Epithelial cell of prostate (primary cell): Measurements from ENCODE around the gene TGM2.
A peak's percentile ranks its signal among the peaks of the same experiment; 100 is the strongest.

ENCODE experiments used
- DNase-seq: peaks from one replicate; pipeline ENCODE4 v3.0.0-alpha.2; 2011; ENCODE audit warnings: low read depth, low spot score
- H3K27ac ChIP-seq: fragments of 450-650 bp; 2 replicates; pipeline ENCODE4 v1.5.1; 2017; ENCODE audit warnings: mild to moderate bottlenecking

TGM2 gene

GRCh38 chr20:38164069-38164468 is 1.0 kb downstream of the TGM2 start:
- H3K27ac ChIP-seq = no peak overlapping the region
- no peak for DNase-seq

- no peak overlapping the region for H3K27ac ChIP-seq
Measured at GRCh38 chr20:38162878-38163875, 1.9 kb downstream of the TGM2 start.

GRCh38 chr20:38162149-38162548 is 2.9 kb downstream of the TGM2 start:
- DNase-seq = no peak

More at GRCh38 chr20:38162878-38163875, 1.9 kb downstream of the TGM2 start:
- DNase-seq = no peak

DNA sequence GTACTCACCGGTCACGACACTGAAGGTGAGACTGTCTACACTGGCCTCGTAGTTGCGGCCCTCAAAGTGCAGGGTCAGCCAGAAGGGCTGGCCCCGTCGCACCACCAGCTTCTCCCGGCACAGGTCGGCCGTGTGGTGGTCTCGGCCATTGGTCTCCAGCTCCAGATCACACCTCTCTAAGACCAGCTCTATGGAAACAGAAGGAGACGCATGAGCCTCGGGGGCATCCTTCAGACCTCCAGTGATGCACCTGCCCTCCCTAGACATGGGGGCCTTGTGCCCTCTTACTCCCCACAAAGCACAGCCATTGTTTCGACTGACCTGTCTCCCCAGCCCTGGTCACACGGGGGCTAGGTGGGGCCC is 3.7 kb downstream of the TGM2 start:
- DNase-seq = no peak
- no peak overlapping the region for H3K27ac ChIP-seq

More at GRCh38 chr20:38162149-38162548, 2.9 kb downstream of the TGM2 start:
- H3K27ac ChIP-seq = no peak overlapping the region

DNA sequence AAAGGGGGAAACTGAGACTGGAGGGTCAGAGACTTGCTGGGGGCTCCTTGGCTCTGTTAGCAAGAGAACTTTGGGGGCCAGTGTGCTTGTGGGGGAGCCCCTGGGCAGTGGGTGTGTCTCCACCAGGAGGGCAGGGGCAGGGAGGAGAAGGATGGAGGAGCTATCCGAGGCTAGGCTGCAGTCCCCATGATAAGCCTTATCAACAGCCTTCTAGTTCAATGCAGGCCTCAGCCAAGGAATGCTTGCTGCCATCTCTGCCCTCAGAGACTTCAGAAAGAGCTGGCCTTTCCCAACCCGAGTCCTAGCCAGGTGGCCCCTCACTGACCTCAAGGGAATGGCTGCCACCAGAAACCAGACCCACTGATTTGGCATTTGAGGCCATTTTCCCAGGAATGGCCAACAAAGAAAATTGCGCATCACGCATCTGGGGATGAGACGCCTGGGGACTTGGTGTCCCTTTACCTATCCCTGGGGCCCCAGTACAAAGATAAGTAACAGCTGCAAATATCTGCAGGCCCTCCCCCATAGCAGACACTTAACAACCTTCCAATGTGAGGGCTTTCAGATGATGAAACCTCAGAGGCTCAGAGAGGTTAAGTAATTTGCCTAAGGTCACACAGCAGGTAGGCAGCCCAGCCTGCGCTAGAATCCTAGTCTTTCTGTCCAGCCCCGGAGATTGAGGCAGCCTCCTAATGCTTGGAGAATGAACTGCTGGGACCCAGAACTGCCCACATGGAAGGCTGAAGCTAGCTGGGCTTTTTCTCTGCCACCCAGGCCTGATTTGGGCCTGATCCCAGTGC is 4.9 kb downstream of the TGM2 start:
- H3K27ac ChIP-seq = no peak overlapping the region
- DNase-seq = no peak

DNA sequence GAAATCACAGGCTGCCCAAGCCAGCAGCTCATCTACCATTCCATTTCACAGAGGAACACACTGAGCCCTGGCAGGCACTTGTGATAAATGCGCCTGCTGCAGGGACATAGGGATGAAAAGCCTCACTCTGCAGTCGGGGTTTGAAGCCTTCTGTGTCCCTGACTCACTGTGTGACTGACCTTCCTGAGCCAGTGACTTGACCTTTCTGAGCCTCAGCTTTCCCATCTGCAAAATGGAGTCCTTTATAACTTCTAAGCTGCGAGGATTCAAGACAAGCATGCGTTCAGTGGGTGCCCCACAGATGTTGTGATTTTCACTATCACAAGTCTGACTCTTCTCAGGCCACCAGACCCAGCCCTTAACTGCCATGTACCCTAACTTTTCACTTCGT is 5.5 kb downstream of the TGM2 start:
- DNase-seq = no peak
- H3K27ac ChIP-seq = no peak overlapping the region

GRCh38 chr20:38158701-38159351 is 6.2 kb downstream of the TGM2 start:
- no peak overlapping the region for H3K27ac ChIP-seq
- DNase-seq = no peak

DNA sequence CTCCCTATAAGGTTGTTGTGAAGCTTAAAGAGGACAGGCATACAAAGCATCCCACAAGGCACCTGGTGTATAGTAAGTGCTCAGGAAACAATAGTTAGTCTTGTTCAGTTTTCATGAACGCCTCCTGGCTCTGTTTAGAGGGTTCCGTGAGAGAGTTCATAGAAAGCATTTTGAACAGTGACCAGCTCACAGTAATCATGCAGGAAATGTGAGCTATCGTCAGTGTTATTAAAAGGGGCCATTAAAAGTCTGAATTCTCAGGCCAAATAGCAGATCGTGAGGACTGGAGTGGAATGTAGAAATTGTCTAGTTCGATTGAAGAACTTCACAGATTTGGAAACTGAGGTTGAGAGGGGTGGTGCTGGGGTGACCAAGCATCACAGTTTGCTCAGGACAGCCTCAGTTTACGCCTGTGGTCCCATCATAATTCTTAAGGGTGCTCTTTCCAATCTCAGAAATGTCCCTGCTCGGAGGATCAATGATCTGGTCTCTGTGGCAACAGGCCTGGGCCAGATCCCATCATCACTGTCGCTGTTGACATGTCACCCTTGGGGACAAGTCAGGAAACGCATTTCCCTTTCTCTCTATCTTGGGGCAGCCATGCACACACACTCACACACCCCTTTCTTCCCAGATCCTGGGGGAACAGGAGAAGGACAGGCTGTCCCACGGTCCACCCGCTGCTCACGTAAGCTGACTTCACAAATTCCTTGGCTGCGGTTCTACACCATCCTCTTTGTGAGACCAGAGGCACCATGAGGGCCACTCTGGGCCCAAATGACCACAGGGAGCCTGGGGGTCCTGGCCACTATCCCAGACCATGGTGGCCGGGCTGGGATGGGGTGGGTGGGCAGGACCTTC is 7.2 kb downstream of the TGM2 start:
- no peak for DNase-seq
- H3K27ac ChIP-seq = no peak overlapping the region

DNA sequence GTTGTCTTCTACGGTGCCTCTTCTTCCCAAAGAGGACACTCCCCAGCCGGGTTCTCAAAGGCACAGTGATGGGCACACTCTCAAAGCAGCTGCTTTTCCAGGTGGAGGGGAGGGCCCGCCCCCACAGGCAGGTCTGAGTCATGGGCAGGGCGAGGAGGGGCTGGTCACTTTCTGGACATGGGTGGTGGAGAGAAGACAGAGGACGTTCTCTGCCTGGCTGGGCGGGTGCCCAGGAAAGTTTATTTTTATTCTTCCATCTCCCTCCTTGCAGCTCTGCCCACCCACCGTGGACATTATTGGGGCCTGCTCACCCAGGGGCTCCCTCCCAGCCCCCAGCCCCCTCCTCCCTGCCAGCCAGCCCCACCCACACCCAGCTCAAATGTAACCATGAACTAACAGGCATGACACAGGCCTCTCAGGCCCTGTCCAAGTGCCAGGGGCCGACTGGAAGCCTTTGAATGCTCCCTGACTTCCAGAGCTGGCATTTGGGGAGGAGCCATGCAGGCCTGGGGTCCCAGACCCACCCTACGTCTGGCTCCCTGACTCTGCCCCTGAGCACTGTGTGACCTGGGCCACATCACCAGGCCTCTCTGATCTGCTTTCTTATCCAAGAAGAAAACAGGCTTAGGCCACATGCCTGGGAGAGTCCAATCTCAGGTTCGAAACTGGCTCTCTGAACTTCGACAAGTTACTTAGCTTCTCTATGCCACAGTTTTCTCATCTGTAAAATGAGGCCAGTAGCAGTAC is 8.0 kb downstream of the TGM2 start:
- DNase-seq = no peak
- no peak overlapping the region for H3K27ac ChIP-seq

DNA sequence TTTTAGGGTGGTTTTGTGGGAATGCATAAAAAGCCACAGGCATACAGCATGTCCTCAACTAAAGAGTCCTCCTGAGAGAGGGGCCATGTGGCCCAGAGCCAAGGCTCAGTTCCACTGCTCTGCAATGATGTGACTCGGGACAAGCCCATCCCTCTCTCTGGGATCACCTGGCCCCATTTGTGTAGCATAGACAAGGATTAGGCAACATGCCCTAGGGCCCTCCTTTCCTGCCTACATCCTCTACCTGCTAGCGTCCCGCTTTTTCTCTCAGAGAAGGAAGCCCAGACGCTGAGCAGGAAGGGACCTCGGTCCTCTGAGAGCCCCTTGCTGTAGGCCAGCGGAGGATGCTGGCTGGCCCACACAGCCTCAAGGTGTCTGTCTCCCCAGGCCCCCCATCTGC is 8.8 kb downstream of the TGM2 start:
- no peak overlapping the region for H3K27ac ChIP-seq
- no peak for DNase-seq

DNA sequence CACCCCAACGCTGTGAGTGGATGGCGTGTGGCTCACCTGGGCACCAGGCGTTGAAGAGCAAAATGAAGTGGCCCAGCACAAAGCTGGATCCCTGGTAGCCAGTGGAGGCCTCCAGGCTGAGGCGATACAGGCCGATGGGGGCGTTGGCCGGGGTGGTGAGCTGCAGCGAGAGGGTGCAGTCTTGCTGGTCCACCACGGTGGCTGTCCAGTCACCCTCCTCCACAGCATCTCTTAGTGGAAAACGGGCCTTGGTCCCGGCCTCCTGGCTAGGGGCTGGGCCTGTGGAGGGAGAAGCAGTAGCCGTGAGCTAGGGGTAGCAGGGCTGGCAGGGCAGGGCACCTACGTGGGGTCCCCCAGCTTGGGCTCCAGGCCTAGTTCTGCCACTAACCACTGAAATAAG is 9.3 kb downstream of the TGM2 start:
- no peak for DNase-seq
- no peak overlapping the region for H3K27ac ChIP-seq

DNA sequence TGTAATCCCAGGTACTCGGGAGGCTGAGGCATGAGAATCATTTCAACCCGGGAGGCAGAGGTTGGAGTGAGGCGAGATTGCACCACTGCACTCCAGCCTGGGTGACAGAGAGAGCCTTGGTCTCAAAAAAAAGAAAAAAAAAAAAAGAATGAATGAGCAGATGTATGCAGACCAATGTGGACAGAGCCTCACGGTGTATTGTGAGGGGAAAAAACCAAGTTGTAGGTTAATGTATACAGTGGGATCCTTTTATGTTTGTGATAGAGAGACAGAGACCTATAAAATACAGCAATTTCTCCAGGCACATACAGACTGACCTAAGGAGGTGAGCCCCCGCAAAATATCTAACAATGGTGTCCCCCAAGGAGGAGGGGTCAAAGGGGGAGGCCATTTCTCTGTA is 11.7 kb downstream of the TGM2 start:
- no peak overlapping the region for H3K27ac ChIP-seq
- DNase-seq = no peak

DNA sequence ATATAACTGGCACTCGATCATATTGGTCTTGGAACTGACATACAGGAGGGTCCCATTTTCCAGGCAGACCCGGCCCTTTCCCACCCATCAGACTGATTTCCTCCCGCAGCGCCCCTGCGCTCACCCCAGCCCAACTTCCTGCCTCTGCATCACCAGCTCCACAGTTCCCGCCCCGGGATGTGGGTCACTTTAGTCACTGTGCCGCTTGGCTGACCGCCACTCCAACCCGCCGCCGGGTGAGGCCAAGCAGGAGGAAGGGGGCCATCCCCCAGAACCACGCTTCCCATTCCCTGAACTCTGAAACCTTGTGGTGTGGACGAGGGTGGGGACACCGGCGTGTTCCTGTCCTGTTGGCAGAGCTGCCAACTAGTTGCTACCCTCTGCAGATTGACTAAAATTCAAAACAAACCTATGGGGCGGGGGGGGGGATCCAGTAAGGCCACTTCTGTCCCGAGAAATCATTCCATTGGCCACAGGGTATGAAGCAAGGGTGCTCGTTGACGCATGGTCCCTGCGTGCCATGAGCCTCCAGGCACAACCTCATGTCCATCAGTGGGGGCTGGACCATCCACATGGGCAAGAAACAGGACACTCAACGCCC is 12.3 kb downstream of the TGM2 start:
- no peak for DNase-seq
- H3K27ac ChIP-seq = peak overlapping the region; percentile 28

GRCh38 chr20:38152175-38152620 is 12.9 kb downstream of the TGM2 start:
- H3K27ac ChIP-seq = peak overlapping the region; percentile 28
- DNase-seq = no peak

- no peak for DNase-seq
Measured at GRCh38 chr20:38151455-38151854, 13.6 kb downstream of the TGM2 start.

GRCh38 chr20:38150335-38151170 is 14.5 kb downstream of the TGM2 start:
- H3K27ac ChIP-seq = no peak overlapping the region
- no peak for DNase-seq

More at GRCh38 chr20:38151455-38151854, 13.6 kb downstream of the TGM2 start:
- no peak overlapping the region for H3K27ac ChIP-seq

- DNase-seq = no peak
- no peak overlapping the region for H3K27ac ChIP-seq
Measured at GRCh38 chr20:38148328-38149102, 16.6 kb downstream of the TGM2 start.
